ENCODE data around the gene ETV2. TPM values are rescaled to one million over a fixed set of nuclear protein-coding genes. Genes with fewer than 3 reads are reported as not detected.
"Not testable (repeated sequence)": the region's sequence is repeated elsewhere in the genome, so short reads cannot be mapped to it uniquely, and the experiment has no call there.

The ETV2 gene
- total RNA-seq, 1 donor from 2014 or later: 0.33 TPM

DNA sequence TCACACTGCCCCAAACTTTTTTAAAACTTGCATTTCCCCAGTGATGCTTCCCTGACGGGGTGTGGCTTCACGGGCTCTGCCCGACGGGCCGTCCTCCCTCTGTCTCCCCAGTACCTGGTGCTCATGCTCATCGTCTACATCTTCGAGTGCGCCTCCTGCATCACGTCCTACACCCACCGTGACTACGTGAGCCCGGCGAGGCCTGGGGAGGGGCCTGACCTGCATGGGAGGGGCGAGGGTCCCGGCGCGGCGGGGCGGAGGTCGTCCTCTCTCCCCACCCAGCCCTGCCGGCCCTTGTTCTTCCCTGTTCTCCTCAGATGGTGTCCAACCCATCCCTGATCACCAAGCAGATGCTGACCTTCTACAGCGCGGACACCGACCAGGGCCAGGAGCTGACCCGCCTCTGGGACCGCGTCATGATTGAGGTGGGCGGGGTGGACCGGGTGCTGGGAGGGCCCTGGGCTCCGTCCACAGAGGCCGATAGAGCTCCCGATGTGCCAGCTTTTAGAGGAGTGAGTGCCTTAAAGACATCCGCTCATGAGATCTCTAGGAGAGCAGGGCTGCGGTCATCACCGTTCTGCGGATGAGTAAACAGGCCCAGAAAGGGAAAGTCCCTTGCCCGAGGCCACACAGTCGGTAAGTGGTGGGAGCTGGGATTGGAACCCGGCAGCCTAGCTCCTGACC, 31.7 kb downstream of the ETV2 start:
- H3K4me1 ChIP-seq: peaks cover 6% of the 10 kb centered on the region
- DNase-seq: peak; percentile 33
- no peaks in the 10 kb centered on the region for H3K9me3 ChIP-seq (replicated peaks)
- H3K4me3 ChIP-seq: peak overlapping the region; percentile 57
- no peak overlapping the region for H3K27ac ChIP-seq (replicated peaks)
- H3K36me3 ChIP-seq: no peaks in the 10 kb centered on the region
- TF ChIP-seq, protein P1, sequence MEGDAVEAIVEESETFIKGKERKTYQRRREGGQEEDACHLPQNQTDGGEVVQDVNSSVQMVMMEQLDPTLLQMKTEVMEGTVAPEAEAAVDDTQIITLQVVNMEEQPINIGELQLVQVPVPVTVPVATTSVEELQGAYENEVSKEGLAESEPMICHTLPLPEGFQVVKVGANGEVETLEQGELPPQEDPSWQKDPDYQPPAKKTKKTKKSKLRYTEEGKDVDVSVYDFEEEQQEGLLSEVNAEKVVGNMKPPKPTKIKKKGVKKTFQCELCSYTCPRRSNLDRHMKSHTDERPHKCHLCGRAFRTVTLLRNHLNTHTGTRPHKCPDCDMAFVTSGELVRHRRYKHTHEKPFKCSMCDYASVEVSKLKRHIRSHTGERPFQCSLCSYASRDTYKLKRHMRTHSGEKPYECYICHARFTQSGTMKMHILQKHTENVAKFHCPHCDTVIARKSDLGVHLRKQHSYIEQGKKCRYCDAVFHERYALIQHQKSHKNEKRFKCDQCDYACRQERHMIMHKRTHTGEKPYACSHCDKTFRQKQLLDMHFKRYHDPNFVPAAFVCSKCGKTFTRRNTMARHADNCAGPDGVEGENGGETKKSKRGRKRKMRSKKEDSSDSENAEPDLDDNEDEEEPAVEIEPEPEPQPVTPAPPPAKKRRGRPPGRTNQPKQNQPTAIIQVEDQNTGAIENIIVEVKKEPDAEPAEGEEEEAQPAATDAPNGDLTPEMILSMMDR (IDR thresholded peaks at IDR 0.05; ENCODE audit: borderline replicate concordance): no peak
- peaks cover 66% of the 10 kb centered on the region for H3K27me3 ChIP-seq (ENCODE audit: low read depth)
- intact Hi-C loops (cut with micrococcal nuclease): no loop called here

GRCh38 chr19:35675589-35676140, 34.1 kb downstream of the ETV2 start:
- intact Hi-C loops (cut with micrococcal nuclease): no loop called here
- Histone ChIP-seq H3K9me3 (replicated peaks) (no peaks in the 10 kb centered on the region), H3K36me3 (no peaks in the 10 kb centered on the region), H3K27ac (replicated peaks) (no peak overlapping the region), H3K4me1 (peaks cover 6% of the 10 kb centered on the region), H3K4me3 (no peak overlapping the region), H3K27me3 (ENCODE audit: low read depth) (peaks cover 62% of the 10 kb centered on the region)
- TF ChIP-seq, protein P1 (IDR thresholded peaks at IDR 0.05; ENCODE audit: borderline replicate concordance): no peak
- DNase-seq: no peak

DNA sequence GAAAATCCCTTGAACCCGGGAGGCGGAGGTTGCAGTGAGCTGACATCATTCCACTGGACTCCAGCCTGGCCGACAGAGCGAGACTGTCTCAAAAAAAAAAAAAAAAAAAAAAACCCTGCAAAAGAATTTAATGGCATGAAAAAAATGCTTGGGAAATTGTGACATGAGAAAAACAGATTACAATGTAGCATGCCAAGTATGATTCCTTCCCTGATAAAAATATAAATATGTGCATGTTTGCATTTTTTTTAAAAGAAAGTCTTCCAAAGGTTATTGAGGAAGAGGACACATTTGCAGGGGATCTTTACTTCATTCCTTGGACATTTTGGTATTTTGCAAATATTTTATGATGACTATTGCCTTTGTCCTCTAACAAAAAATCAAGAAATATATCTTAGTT, 48.3 kb downstream of the ETV2 start:
- no peak overlapping the region for H3K27ac ChIP-seq (replicated peaks)
- intact Hi-C loops (cut with micrococcal nuclease): no loop called here
- no peaks in the 10 kb centered on the region for H3K9me3 ChIP-seq (replicated peaks)
- TF ChIP-seq, protein P1 (IDR thresholded peaks at IDR 0.05; ENCODE audit: borderline replicate concordance): no peak
- H3K36me3 ChIP-seq: no peaks in the 10 kb centered on the region
- no peak for DNase-seq
- H3K4me3 ChIP-seq: no peak overlapping the region
- H3K4me1 ChIP-seq: no peaks in the 10 kb centered on the region
- peaks cover 20% of the 10 kb centered on the region for H3K27me3 ChIP-seq (ENCODE audit: low read depth)

DNA sequence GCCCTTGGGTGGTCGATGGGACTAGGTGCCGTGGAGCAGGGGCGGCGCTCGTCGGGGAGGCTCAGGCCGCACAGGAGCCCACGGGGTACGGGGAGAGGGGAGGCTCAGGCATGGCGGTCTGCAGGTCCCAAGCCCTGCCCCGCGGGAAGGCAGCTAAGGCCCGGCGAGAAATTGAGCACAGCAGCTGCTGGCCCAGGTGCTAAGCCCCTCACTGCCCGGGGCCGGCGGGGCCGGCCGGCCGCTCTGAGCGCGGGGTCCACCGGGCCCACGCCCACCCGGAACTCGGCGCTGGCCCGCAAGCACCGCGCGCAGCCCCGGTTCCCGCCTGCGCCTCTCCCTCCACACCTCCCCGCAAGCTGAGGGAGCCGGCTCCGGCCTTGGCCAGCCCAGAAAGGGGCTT, 49.6 kb downstream of the ETV2 start:
- peaks cover 18% of the 10 kb centered on the region for H3K27me3 ChIP-seq (ENCODE audit: low read depth)
- intact Hi-C loops (cut with micrococcal nuclease); H3K27ac ChIP-seq (replicated peaks); H3K4me1 ChIP-seq; H3K36me3 ChIP-seq; H3K9me3 ChIP-seq (replicated peaks); DNase-seq; H3K4me3 ChIP-seq: not testable (repeated sequence)

- H3K4me3 ChIP-seq: no peak overlapping the region
- no peak overlapping the region for H3K27ac ChIP-seq (replicated peaks)
- H3K36me3 ChIP-seq: no peaks in the 10 kb centered on the region
- DNase-seq: no peak
- TF ChIP-seq, protein P1 (IDR thresholded peaks at IDR 0.05; ENCODE audit: borderline replicate concordance): no peak
- H3K4me1 ChIP-seq: no peaks in the 10 kb centered on the region
- H3K27me3 ChIP-seq (ENCODE audit: low read depth): peaks cover 13% of the 10 kb centered on the region
- intact Hi-C loops (cut with micrococcal nuclease): no loop called here
- H3K9me3 ChIP-seq (replicated peaks): no peaks in the 10 kb centered on the region
Observed at GRCh38 chr19:35692010-35692409, 50.5 kb downstream of the ETV2 start.

- no peak for DNase-seq
- intact Hi-C loops (cut with micrococcal nuclease): no loop called here
- H3K4me3 ChIP-seq: no peak overlapping the region
- H3K9me3 ChIP-seq (replicated peaks): no peaks in the 10 kb centered on the region
- H3K36me3 ChIP-seq: no peaks in the 10 kb centered on the region
- H3K27ac ChIP-seq (replicated peaks): no peak overlapping the region
- H3K27me3 ChIP-seq (ENCODE audit: low read depth): peaks cover 9% of the 10 kb centered on the region
- no peaks in the 10 kb centered on the region for H3K4me1 ChIP-seq
- TF ChIP-seq, protein P1 (IDR thresholded peaks at IDR 0.05; ENCODE audit: borderline replicate concordance): no peak
Observed at GRCh38 chr19:35693422-35693821, 51.9 kb downstream of the ETV2 start.

All from left ventricle myocardium inferior (tissue), 1 donor.